H1 (cell line): ENCODE data around the gene RAB22A. TPM values are rescaled to one million over a fixed set of nuclear protein-coding genes. Genes with fewer than 3 reads are reported as not detected.

Source experiments
- CHD2 ChIP-seq: IDR thresholded peaks from 2 replicates; pipeline ENCODE4 v1.6.1; 2012; ENCODE audit warnings: low read length, improper control_type of control experiment
- JUND ChIP-seq: IDR thresholded peaks from 2 replicates; pipeline ENCODE4 v1.6.1; 2011; ENCODE audit warnings: mild to moderate bottlenecking, improper control_type of control experiment, low read length
- TEAD4 ChIP-seq: IDR thresholded peaks from 2 replicates; pipeline ENCODE4 v1.6.1; 2012; ENCODE audit warnings: low read depth, low read length, inconsistent platforms, mixed read lengths
- polyA plus RNA-seq, 7 experiments: library from polyadenylated mRNA; depleted of rRNA in 3 of 7; stranded (reverse) in 5 of 7; unstranded in 2 of 7; fragments of >200 nt in 5 of 7; fragments of 200-250 nt in 2 of 7; gene quantifications; 1 replicate in 5 of 7; 2 replicates in 1 of 7; 4 replicates in 1 of 7; pipeline versions ENCODE4 v1.2.1 to v1.2.3, GENCODE V29; 2011 to 2013; ENCODE audit warnings: missing spikeins in 2 of 7, mixed read lengths in 2 of 7
- total RNA-seq: library from RNA; stranded (reverse); fragmentation: NEBNext Ultra II Directional; extraction: Animal tissue kit (Norgen Biotek cat#: 25700); gene quantifications from 2 replicates; pipeline ENCODE4 v1.2.1, GENCODE V29; 2021

The RAB22A gene
- total and polyA plus RNA-seq, 2 of the 8 experiments (the other 6 are each of a cell fraction or from before 2014, with no cell fraction given): 3.1 to 6.6 TPM

DNA sequence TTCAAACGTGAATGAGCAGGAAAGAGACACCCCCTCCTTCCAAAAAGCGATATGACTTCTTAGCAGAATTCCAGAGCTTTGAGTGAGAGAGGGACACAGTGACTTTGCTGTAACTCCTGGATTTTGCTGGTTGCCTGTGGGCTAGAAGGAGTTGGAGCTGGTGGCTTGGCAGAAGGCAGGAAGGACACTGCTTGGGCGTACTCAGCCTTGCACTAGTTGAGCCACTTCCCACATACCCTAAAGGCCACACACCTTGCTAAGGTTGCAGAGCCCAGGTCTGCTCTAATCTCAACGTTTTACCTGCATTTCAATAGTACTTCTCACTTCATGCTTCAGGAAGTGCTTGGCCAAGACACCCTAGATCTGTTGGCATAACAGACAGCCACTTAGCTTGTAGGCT lies 30.6 kb downstream of the RAB22A start (continued):
- TF ChIP-seq JUND: no peak
- TF ChIP-seq CHD2: no peak
- TF ChIP-seq TEAD4: no peak
- TF ChIP-seq, all 59 proteins: peak for 0
